H1 (cell line): ENCODE data around the gene HIPK1.

ENCODE experiments used
- CTCF ChIP-seq, 3 experiments: IDR thresholded peaks; 1 replicate in 2 of 3; 2 replicates in 1 of 3; pipeline versions ENCODE4 v1.5.1 to v1.6.1; 2011; ENCODE audit warnings: low read length in 3 of 3, mild to moderate bottlenecking in 3 of 3, inconsistent platforms in 2 of 3, low read depth in 1 of 3, moderate library complexity in 1 of 3; ENCODE audit not compliant: insufficient read depth in 1 of 3; ENCODE audit errors: control extremely low read depth in 1 of 3
- MAFK ChIP-seq: IDR thresholded peaks from 2 replicates; pipeline ENCODE4 v1.6.1; 2012; ENCODE audit warnings: low read depth, mild to moderate bottlenecking, improper control_type of control experiment, low read length

- TF ChIP-seq CTCF (IDR thresholded peaks at IDR 0.05; ENCODE audit: control extremely low read depth in 1 of 3, insufficient read depth in 1 of 3, low read depth in 1 of 3, low read length in 3 of 3) = no peak
- no peak for TF ChIP-seq MAFK
These were observed 42.4 kb upstream of the HIPK1 start for GRCh38 chr1:113886417-113887401.
